Body of pancreas (tissue), 4 donors: ENCODE measurements around the gene TPST1. TPM values are rescaled to one million over a fixed set of nuclear protein-coding genes. Genes with fewer than 3 reads are reported as not detected.

Experiments
- ATAC-seq: fragments of 150-250 bp; one replicate; pipeline ENCODE4 v1.9.1; 2016
- DNase-seq, 4 donors: peaks; one replicate each; pipeline ENCODE4 v3.0.0-alpha.2; 2019
- H3K27ac ChIP-seq, 4 donors: fragments of 200-600 bp; sonication (generic); 1 replicate in 3 of 4; 2 replicates in 1 of 4; pipeline versions ENCODE4 v1.5.1 to v1.6.1; 2016 to 2019; ENCODE audit warnings: mild to moderate bottlenecking in 1 of 4, mixed read lengths in 1 of 4, moderate library complexity in 1 of 4
- H3K27me3 ChIP-seq, 2 donors: fragments of 200-600 bp; sonication (generic); one replicate each; pipeline ENCODE4 v1.6.0; 2016; ENCODE audit warnings: mild to moderate bottlenecking in 1 of 2
- H3K36me3 ChIP-seq, 2 donors: fragments of 200-600 bp; sonication (generic); replicated peaks in 1 of 2; 2 replicates each; pipeline ENCODE4 v1.5.1; 2016; ENCODE audit warnings: low read depth in 2 of 2; ENCODE audit not compliant: insufficient read depth in 1 of 2
- H3K4me1 ChIP-seq: fragments of 200-600 bp; sonication (generic); one replicate; pipeline ENCODE4 v1.6.0; 2016
- H3K4me3 ChIP-seq, 2 donors: fragments of 200-600 bp; sonication (generic); 1 replicate in 1 of 2; 2 replicates in 1 of 2; pipeline ENCODE4 v1.5.1; 2016 to 2019
- H3K9me3 ChIP-seq, 3 donors: fragments of 200-600 bp; sonication (generic); 1 replicate in 2 of 3; 2 replicates in 1 of 3; pipeline ENCODE4 v1.5.1; 2016
- CTCF ChIP-seq, 7 experiments: fragments of 450-650 bp in 4 of 7; fragments of 200-600 bp in 3 of 7; sonication (generic) in 3 of 7; IDR thresholded peaks; one replicate each; pipeline ENCODE4 v1.5.1; 2016 to 2019; ENCODE audit warnings: antibody characterized with exemption in 7 of 7
- POLR2A ChIP-seq, 3 donors: fragments of 450-650 bp; IDR thresholded peaks; one replicate each; pipeline ENCODE4 v1.6.1; 2016; ENCODE audit warnings: antibody characterized with exemption in 3 of 3, mild to moderate bottlenecking in 2 of 3
- WGBS, 2 donors: methylation state at CpG; one replicate each; pipeline ENCODE4 v1.1.5; 2017; 5-methylcytosine and 5-hydroxymethylcytosine counted together
- intact Hi-C: fragments of 100-400 bp; cut with DNase I; formaldehyde crosslinking; loops from one replicate; pipeline ENCODE4 v1.15.1; 2023
- small RNA-seq: library from RNA; depleted of rRNA; stranded (forward); fragments of <200 nt; gene quantifications from one replicate; pipeline ENCODE3, GENCODE V24; 2016
- total RNA-seq, 2 donors: library from RNA; depleted of rRNA; stranded (reverse); fragments of >200 nt; gene quantifications; one replicate each; pipeline ENCODE4 v1.1.0, GENCODE V29; 2016

The TPST1 gene
- total RNA-seq, 2 donors from 2014 or later, result 12.5 to 16.5 TPM

GRCh38 chr7:66409493-66409892, 204.4 kb downstream of the TPST1 start:
- peaks cover 12% of the 10 kb centered on the region for H3K4me1 ChIP-seq
- no peak for ATAC-seq
- H3K27ac ChIP-seq, result no peak overlapping the region
- 60 to 74% methylated on average over 4 of the region's 4 CpGs for WGBS, 2 donors
- no peak for TF ChIP-seq CTCF (IDR thresholded peaks at IDR 0.05)
- no peak for TF ChIP-seq POLR2A (IDR thresholded peaks at IDR 0.05)
- no peak for DNase-seq
- intact Hi-C loops, result no loop called here
- H3K4me3 ChIP-seq, result no peak overlapping the region
- H3K27me3 ChIP-seq, result no peaks in the 10 kb centered on the region
- no peaks in the 10 kb centered on the region for H3K36me3 ChIP-seq
- H3K9me3 ChIP-seq, result no peaks in the 10 kb centered on the region

Small RNA genes lying within 50 kb of the gene (small RNA-seq; reads per million reads assigned to genes)
- gene RNU6-313P, result not detected

Other genes with a start within 250 kb of the TPST1 start
- gene GUSB, start 223.1 kb upstream of the TPST1 start, total RNA-seq, result 10 to 100 TPM; 27.0 to 50.8 TPM
- 100 to 1,000 TPM in 1 of 2 donors, 10 to 100 TPM in 1; 35.9 to 135 TPM for gene ASL, start 129.5 kb upstream of the TPST1 start, total RNA-seq
- 10 to 100 TPM; 17.4 to 19.1 TPM for gene CRCP, start 90.5 kb upstream of the TPST1 start, total RNA-seq